Endothelial cell of umbilical vein (primary cell): ENCODE data around the gene HRH3. TPM values are rescaled to one million over a fixed set of nuclear protein-coding genes. Genes with fewer than 3 reads are reported as not detected.

Source experiments
- BruUV-seq: library from RNA; stranded (reverse); fragments of 400-500 nt; replicated peaks from 2 replicates; lab custom pipeline; 2021; lab: Mats Ljungman, UMichigan
- CTCF ChIA-PET: fragments of 300-600, 350-600 bp; sonication (Branson Sonifier 250); formaldehyde crosslinking; loops from one replicate; lab custom pipeline; 2021; ENCODE audit warnings: antibody characterized with exemption, inconsistent platforms; lab: Charles Lee
- POLR2A ChIA-PET: fragments of 300-600, 350-600 bp; sonication (Branson Sonifier 250); formaldehyde crosslinking; loops from one replicate; lab custom pipeline; 2021; ENCODE audit warnings: antibody characterized with exemption, inconsistent platforms; lab: Charles Lee
- DNase-seq: peaks from one replicate; pipeline ENCODE4 v3.0.0-alpha.2; 2011; ENCODE audit warnings: low read depth, low spot score
- FAIRE-seq: peaks from 2 replicates; lab custom pipeline; 2011; peaks lifted over from hg19 to GRCh38; lab: Jason Lieb, UNC
- H2AFZ ChIP-seq: 2 replicates; pipeline ENCODE4 v1.6.0; 2012; ENCODE audit warnings: low read depth, low read length, control low read depth, inconsistent platforms
- H3K27ac ChIP-seq: 2 replicates; pipeline ENCODE4 v1.5.1; 2011; ENCODE audit warnings: low read depth, mild to moderate bottlenecking, control low read depth, low read length, moderate library complexity; ENCODE audit not compliant: insufficient read depth
- H3K27me3 ChIP-seq, 2 experiments: 2 replicates each; pipeline versions ENCODE4 v1.6.0 to v1.6.1; 2011; ENCODE audit warnings: low read length in 2 of 2, mixed read lengths in 1 of 2; ENCODE audit not compliant: control insufficient read depth in 2 of 2, insufficient read depth in 2 of 2
- H3K36me3 ChIP-seq, 2 experiments: 2 replicates in 1 of 2; 3 replicates in 1 of 2; pipeline ENCODE4 v1.5.1; 2011; ENCODE audit warnings: low read length in 2 of 2, mild to moderate bottlenecking in 1 of 2, moderate library complexity in 1 of 2; ENCODE audit not compliant: control insufficient read depth in 2 of 2, insufficient read depth in 2 of 2; ENCODE audit errors: extremely low read depth in 1 of 2
- H3K4me1 ChIP-seq: 3 replicates; pipeline ENCODE4 v1.5.1; 2011; ENCODE audit warnings: mild to moderate bottlenecking, low read length; ENCODE audit not compliant: control insufficient read depth, insufficient read depth; ENCODE audit errors: extremely low read depth
- H3K4me2 ChIP-seq: 2 replicates; pipeline ENCODE4 v1.6.1; 2011; ENCODE audit warnings: low read length, control low read depth, mixed read lengths; ENCODE audit not compliant: insufficient read depth
- H3K4me3 ChIP-seq, 3 experiments: fragments of 200-600 bp in 1 of 3; sonication (generic), shearing (Covaris generic) in 1 of 3; replicated peaks in 1 of 3; 2 replicates each; pipeline ENCODE4 v1.5.1; 2011 to 2016; ENCODE audit warnings: control low read depth in 3 of 3, low read length in 3 of 3, mild to moderate bottlenecking in 2 of 3, inconsistent platforms in 1 of 3, low read depth in 1 of 3, moderate library complexity in 1 of 3; ENCODE audit not compliant: insufficient read depth in 1 of 3
- H3K79me2 ChIP-seq: 2 replicates; pipeline ENCODE4 v1.6.0; 2012; ENCODE audit warnings: low read length, inconsistent platforms; ENCODE audit not compliant: control insufficient read depth, insufficient read depth
- H3K9ac ChIP-seq: replicated peaks from 2 replicates; pipeline ENCODE3; 2011; ENCODE audit warnings: low read length, control low read depth; ENCODE audit not compliant: insufficient read depth; ENCODE audit errors: extremely low read depth
- H3K9me1 ChIP-seq: replicated peaks from 3 replicates; pipeline ENCODE4 v1.6.0; 2011; ENCODE audit warnings: mild to moderate bottlenecking, low read length; ENCODE audit not compliant: control insufficient read depth, insufficient read depth; ENCODE audit errors: extremely low read depth
- H3K9me3 ChIP-seq: replicated peaks from 2 replicates; pipeline ENCODE4 v1.5.1; 2012; ENCODE audit warnings: low read length, inconsistent platforms; ENCODE audit not compliant: control insufficient read depth, insufficient read depth
- H4K20me1 ChIP-seq: replicated peaks from 2 replicates; pipeline ENCODE3; 2011; ENCODE audit warnings: mild to moderate bottlenecking, low read length; ENCODE audit not compliant: control insufficient read depth, insufficient read depth; ENCODE audit errors: extremely low read depth
- CTCF ChIP-seq, 2 donors: IDR thresholded peaks; 1 replicate in 1 of 2; 2 replicates in 1 of 2; pipeline ENCODE4 v1.5.1; 2011; ENCODE audit warnings: low read length in 2 of 2, mild to moderate bottlenecking in 2 of 2, moderate library complexity in 2 of 2, control low read depth in 1 of 2, inconsistent platforms in 1 of 2, low read depth in 1 of 2; ENCODE audit not compliant: insufficient read depth in 1 of 2; ENCODE audit errors: extremely low read depth in 1 of 2
- EZH2 ChIP-seq: IDR thresholded peaks from 2 replicates; pipeline ENCODE4 v1.6.1; 2012; ENCODE audit warnings: borderline replicate concordance, low read depth, mild to moderate bottlenecking, moderate library complexity, low read length, inconsistent platforms; ENCODE audit not compliant: severe bottlenecking
- FOS ChIP-seq: IDR thresholded peaks from 2 replicates; pipeline ENCODE4 v1.6.1; 2011; ENCODE audit warnings: mild to moderate bottlenecking, low read length, moderate library complexity, borderline replicate concordance; ENCODE audit not compliant: insufficient read depth
- GATA2 ChIP-seq: IDR thresholded peaks from 2 replicates; pipeline ENCODE4 v1.7.0; 2011; ENCODE audit warnings: low read depth, mild to moderate bottlenecking, moderate library complexity, mixed read lengths, low read length; ENCODE audit not compliant: insufficient read length, insufficient read depth
- JUN ChIP-seq: IDR thresholded peaks from 2 replicates; pipeline ENCODE4 v1.6.1; 2011; ENCODE audit warnings: borderline replicate concordance, low read depth; ENCODE audit not compliant: insufficient read length, insufficient read depth
- MAX ChIP-seq: IDR thresholded peaks from 2 replicates; pipeline ENCODE4 v1.6.1; 2011; ENCODE audit not compliant: insufficient read depth, insufficient read length
- MYC ChIP-seq: IDR thresholded peaks from one replicate; pipeline ENCODE4 v1.6.1; 2011; ENCODE audit warnings: mild to moderate bottlenecking, low read depth, low read length
- POLR2A ChIP-seq: IDR thresholded peaks from 2 replicates; pipeline ENCODE4 v1.6.1; 2012; ENCODE audit warnings: low read depth, mild to moderate bottlenecking, control low read depth, low read length
- POLR2AphosphoS5 ChIP-seq: IDR thresholded peaks from 2 replicates; pipeline ENCODE4 v1.6.1; 2012; ENCODE audit warnings: low read depth, mild to moderate bottlenecking, control low read depth, low read length, moderate library complexity; ENCODE audit not compliant: insufficient read depth
- dilution Hi-C: fragments of 300-500 bp; cut with MboI; formaldehyde crosslinking; loops from one replicate; pipeline ENCODE4 v1.15.0; 2019; ENCODE audit warnings: low sequenced_read_pairs; ENCODE audit not compliant: extremely low pct_ligation_motif_present
- intact Hi-C: fragments of 100-400 bp; cut with micrococcal nuclease; formaldehyde crosslinking; loops from one replicate; pipeline ENCODE4 v1.10.0; 2022
- polyA plus RNA-seq, 4 experiments: library from polyadenylated mRNA; depleted of rRNA in 3 of 4; stranded (reverse) in 3 of 4; unstranded in 1 of 4; fragments of >200 nt; gene quantifications; 2 replicates each; pipeline versions ENCODE4 v1.2.1 to v1.2.3, GENCODE V29; 2011 to 2012; ENCODE audit warnings: missing spikeins in 1 of 4
- total RNA-seq: library from RNA; stranded (reverse); gene quantifications from 2 replicates; pipeline ENCODE4 v1.2.3, GENCODE V29; 2021

Gene HRH3
- total and polyA plus RNA-seq, 2 donors (not counting 3 experiments of a cell fraction or from before 2014, with no cell fraction given), result not detected

DNA sequence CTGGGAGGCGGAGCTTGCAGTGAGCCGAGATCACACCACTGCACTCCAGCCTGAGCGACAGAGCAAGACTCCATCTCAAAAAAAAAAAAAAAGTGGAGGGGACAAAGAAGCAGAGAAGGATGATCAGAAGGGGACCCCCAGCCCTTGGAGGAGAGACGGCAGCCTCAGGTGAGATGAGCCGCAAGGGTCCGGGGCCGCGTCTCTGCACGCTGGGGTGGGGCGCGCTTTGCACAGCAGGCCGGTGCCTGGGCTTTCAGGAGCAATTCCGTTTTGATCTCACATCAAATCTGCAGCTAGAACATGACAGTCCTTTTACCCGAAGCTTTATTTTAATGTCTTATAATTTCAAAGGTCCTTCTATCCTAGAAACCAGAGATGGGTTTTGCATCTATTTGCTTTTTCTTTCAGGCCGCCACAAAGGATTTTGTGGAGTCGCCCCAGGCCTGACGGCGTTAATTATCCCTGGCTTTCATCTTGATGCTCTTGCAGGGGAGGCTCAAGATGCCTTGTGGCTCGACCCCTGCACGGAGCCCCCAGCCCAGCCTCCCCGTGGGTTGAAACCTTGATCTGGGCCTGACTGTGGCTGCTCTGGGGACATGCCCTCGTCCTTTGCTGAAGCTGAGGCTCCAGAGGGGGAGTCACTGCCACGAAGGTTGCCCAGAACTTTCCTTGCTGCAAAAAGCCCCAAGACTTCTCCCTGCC lies 17.3 kb downstream of the HRH3 start:
- ChIA-PET CTCF (no interaction called here), POLR2A (interaction anchor here (0.6 kb wide), 1 partner anchor 28 kb away, joined by 3 read pairs; no protein-coding TSS in a partner anchor)
- dilution Hi-C loops, result no loop called here
- no peaks in the 10 kb centered on the region for H3K79me2 ChIP-seq
- H3K4me2 ChIP-seq, result peak overlapping the region; percentile 7
- no peaks in the 10 kb centered on the region for H4K20me1 ChIP-seq
- peaks cover 9% of the 10 kb centered on the region for H3K4me1 ChIP-seq
- no peak overlapping the region for H3K9ac ChIP-seq
- FAIRE-seq, result no peak
- H3K36me3 ChIP-seq, result peaks cover 0 to 24% of the 10 kb centered on the region in 2 experiments
- H2AFZ ChIP-seq, result no peak overlapping the region
- no peaks in the 10 kb centered on the region for H3K27me3 ChIP-seq
- H3K27ac ChIP-seq, result no peak overlapping the region
- intact Hi-C loops, result loop anchor here (5.0 kb wide), 1 partner anchor 84 kb away; no protein-coding TSS in a partner anchor
- TSS peak; percentile 21 for BruUV-seq
- TF ChIP-seq POLR2A (no peak), CTCF (IDR thresholded peaks at IDR 0.05; ENCODE audit: extremely low read depth in 1 of 2, insufficient read depth in 1 of 2, low read depth in 1 of 2, low read length in 2 of 2) (no peak), FOS (no peak), MAX (no peak)
- no peak for DNase-seq
- H3K4me3 ChIP-seq, result no peak overlapping the region
- H3K9me3 ChIP-seq, result no peaks in the 10 kb centered on the region
- no peaks in the 10 kb centered on the region for H3K9me1 ChIP-seq

DNA sequence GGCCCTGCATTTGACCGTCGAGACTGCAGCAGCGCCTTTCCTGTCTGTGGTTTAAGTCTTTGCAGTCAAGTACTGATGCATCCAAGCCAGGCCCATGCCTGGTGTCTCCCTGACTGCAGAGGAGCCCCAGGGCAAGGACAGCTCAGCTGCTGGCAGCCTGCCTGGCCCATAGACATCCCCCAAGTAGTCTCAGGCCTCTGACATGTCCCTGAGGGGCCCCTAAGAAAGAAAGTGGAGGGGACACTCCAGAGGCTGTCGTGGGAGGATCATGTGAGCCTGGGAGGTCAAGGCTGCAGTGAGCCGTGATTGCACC lies 18.0 kb downstream of the HRH3 start:
- Histone ChIP-seq H3K4me3 (no peak overlapping the region), H3K4me2 (no peak overlapping the region), H3K27me3 (no peaks in the 10 kb centered on the region), H3K4me1 (peaks cover 9% of the 10 kb centered on the region), H3K79me2 (no peaks in the 10 kb centered on the region), H3K9me3 (no peaks in the 10 kb centered on the region), H3K36me3 (peaks cover 0 to 27% of the 10 kb centered on the region in 2 experiments), H3K9me1 (no peaks in the 10 kb centered on the region), H3K27ac (no peak overlapping the region), H3K9ac (no peak overlapping the region), H2AFZ (no peak overlapping the region), H4K20me1 (no peaks in the 10 kb centered on the region)
- dilution Hi-C loops (no loop called here), intact Hi-C loops (loop anchor here (5.0 kb wide), 1 partner anchor 85 kb away; no protein-coding TSS in a partner anchor)
- BruUV-seq, result no TSS peak
- no peak for DNase-seq
- no peak for FAIRE-seq
- CTCF ChIA-PET, result no interaction called here
- POLR2A ChIA-PET, result no interaction called here
- no peak for TF ChIP-seq MYC
- no peak for TF ChIP-seq JUN
- TF ChIP-seq FOS, result no peak
- no peak for TF ChIP-seq CTCF (IDR thresholded peaks at IDR 0.05; ENCODE audit: extremely low read depth in 1 of 2, insufficient read depth in 1 of 2, low read depth in 1 of 2, low read length in 2 of 2)
- TF ChIP-seq POLR2AphosphoS5, result no peak
- no peak for TF ChIP-seq GATA2
- no peak for TF ChIP-seq EZH2
- TF ChIP-seq MAX, result no peak
- TF ChIP-seq POLR2A, result no peak
